A673 (cell line): ENCODE data around the gene MFSD2B.

Experiments used
- CTCF ChIP-seq: fragments of 300-800, 200-600 bp; sonication (generic); conservative IDR thresholded peaks from 2 replicates; pipeline ENCODE4 v1.5.1; 2017; ENCODE audit warnings: low read depth, mild to moderate bottlenecking, antibody characterized with exemption, low read length, moderate library complexity, mixed read lengths
- EZH2 ChIP-seq: fragments of 200-600 bp; sonication (generic); IDR thresholded peaks from 2 replicates; pipeline ENCODE4 v1.6.1; 2017; ENCODE audit warnings: borderline replicate concordance, low read depth, mild to moderate bottlenecking, mixed read lengths, antibody characterized with exemption, low read length; ENCODE audit not compliant: poor library complexity, severe bottlenecking

- TF ChIP-seq CTCF: no peak
- TF ChIP-seq EZH2: no peak
These were observed 562 bp upstream of the MFSD2B start for GRCh38 chr2:24009367-24009679.
